Fibroblast of lung (primary cell): ENCODE data around the gene TMEM151B. TPM values are rescaled to one million over a fixed set of nuclear protein-coding genes. Genes with fewer than 3 reads are reported as not detected.
A peak's percentile ranks its signal among the peaks of the same experiment; 100 is the strongest.

Experiments
- DNase-seq, 2 donors: peaks; one replicate each; pipeline versions ENCODE4 v3.0.0 to v3.0.0-alpha.2; 2010; ENCODE audit warnings: low read depth in 2 of 2
- H2AFZ ChIP-seq: 2 replicates; pipeline ENCODE4 v1.5.1; 2012; ENCODE audit warnings: low read length, control low read depth, inconsistent platforms
- H3K27ac ChIP-seq: 2 replicates; pipeline ENCODE4 v1.5.1; 2011; ENCODE audit warnings: low read length, control low read depth; ENCODE audit not compliant: insufficient read depth
- H3K27me3 ChIP-seq: 2 replicates; pipeline ENCODE4 v1.5.1; 2011; ENCODE audit warnings: mild to moderate bottlenecking, low read length; ENCODE audit not compliant: control insufficient read depth, insufficient read depth
- H3K36me3 ChIP-seq: 2 replicates; pipeline ENCODE4 v1.5.1; 2011; ENCODE audit warnings: low read length; ENCODE audit not compliant: control insufficient read depth, insufficient read depth
- H3K4me1 ChIP-seq: 2 replicates; pipeline ENCODE4 v1.5.1; 2011; ENCODE audit warnings: low read length; ENCODE audit not compliant: control insufficient read depth, insufficient read depth; ENCODE audit errors: extremely low read depth
- H3K4me2 ChIP-seq: 2 replicates; pipeline ENCODE4 v1.5.1; 2011; ENCODE audit warnings: low read length, control low read depth; ENCODE audit not compliant: insufficient read depth; ENCODE audit errors: extremely low read depth
- H3K4me3 ChIP-seq, 4 experiments: fragments of 200-600 bp in 1 of 4; sonication (generic) in 1 of 4; replicated peaks in 1 of 4; 2 replicates each; pipeline ENCODE4 v1.5.1; 2011 to 2016; ENCODE audit warnings: low read length in 4 of 4, low read depth in 3 of 4, mild to moderate bottlenecking in 3 of 4, control low read depth in 2 of 4, inconsistent platforms in 1 of 4, mixed read lengths in 1 of 4; ENCODE audit not compliant: insufficient read depth in 1 of 4; ENCODE audit errors: control extremely low read depth in 1 of 4
- H3K79me2 ChIP-seq: 2 replicates; pipeline ENCODE4 v1.5.1; 2012; ENCODE audit warnings: mild to moderate bottlenecking, low read length, inconsistent platforms; ENCODE audit not compliant: control insufficient read depth, insufficient read depth
- H3K9ac ChIP-seq: 2 replicates; pipeline ENCODE4 v1.5.1; 2011; ENCODE audit warnings: mild to moderate bottlenecking, low read length, control low read depth; ENCODE audit not compliant: insufficient read depth
- H3K9me3 ChIP-seq: 2 replicates; pipeline ENCODE4 v1.5.1; 2012; ENCODE audit warnings: low read depth, low read length; ENCODE audit not compliant: control insufficient read depth, insufficient read depth
- H4K20me1 ChIP-seq: 2 replicates; pipeline ENCODE4 v1.5.1; 2011; ENCODE audit warnings: low read length; ENCODE audit not compliant: control insufficient read depth, insufficient read depth; ENCODE audit errors: extremely low read depth
- CTCF ChIP-seq, 2 donors: IDR thresholded peaks in 1 of 2; conservative IDR thresholded peaks in 1 of 2; 1 replicate in 1 of 2; 2 replicates in 1 of 2; pipeline ENCODE4 v1.5.1; 2011 to 2012; ENCODE audit warnings: low read length in 2 of 2, control low read depth in 1 of 2, inconsistent platforms in 1 of 2, low read depth in 1 of 2, mild to moderate bottlenecking in 1 of 2
- EZH2 ChIP-seq: IDR thresholded peaks from 2 replicates; pipeline ENCODE4 v1.5.1; 2012; ENCODE audit warnings: low read length, control low read depth, mild to moderate bottlenecking; ENCODE audit errors: missing control alignments
- polyA plus RNA-seq, 2 donors: library from polyadenylated mRNA; depleted of rRNA in 1 of 2; stranded (reverse) in 1 of 2; unstranded in 1 of 2; fragments of >200 nt; gene quantifications; 2 replicates each; pipeline ENCODE4 v1.2.1, GENCODE V29; 2011 to 2012; ENCODE audit warnings: missing spikeins in 1 of 2
- total RNA-seq: library from RNA; depleted of rRNA; stranded (reverse); fragments of >200 nt; gene quantifications from 2 replicates; pipeline ENCODE4 v1.2.1, GENCODE V29; 2014

Gene TMEM151B
- total and polyA plus RNA-seq, 2 donors (not counting 1 experiment from before 2014, with no cell fraction given): under 0.01 TPM; not detected in 1

GRCh38 chr6:44339301-44339700, 69.1 kb downstream of the TMEM151B start:
- TF ChIP-seq CTCF (conservative IDR thresholded peaks at IDR 0.05 in 1 of 2, IDR thresholded peaks at IDR 0.05 in 1 of 2; ENCODE audit: low read depth in 1 of 2, low read length in 2 of 2) (no peak), EZH2 (no peak)
- Histone ChIP-seq H3K4me3 (no peak overlapping the region), H3K9me3 (no peaks in the 10 kb centered on the region), H3K9ac (no peak overlapping the region), H3K4me1 (no peaks in the 10 kb centered on the region), H3K36me3 (no peaks in the 10 kb centered on the region), H4K20me1 (no peaks in the 10 kb centered on the region), H3K27ac (no peak overlapping the region), H3K27me3 (peaks cover 45% of the 10 kb centered on the region), H3K79me2 (no peaks in the 10 kb centered on the region), H2AFZ (no peak overlapping the region), H3K4me2 (no peak overlapping the region)
- DNase-seq: no peak

GRCh38 chr6:44339763-44340625, 69.7 kb downstream of the TMEM151B start:
- no peak overlapping the region for H3K4me2 ChIP-seq
- no peaks in the 10 kb centered on the region for H3K79me2 ChIP-seq
- no peak overlapping the region for H3K4me3 ChIP-seq
- H3K27ac ChIP-seq: no peak overlapping the region
- no peaks in the 10 kb centered on the region for H3K4me1 ChIP-seq
- peaks cover 47% of the 10 kb centered on the region for H3K27me3 ChIP-seq
- H4K20me1 ChIP-seq: no peaks in the 10 kb centered on the region
- no peak overlapping the region for H2AFZ ChIP-seq
- H3K36me3 ChIP-seq: no peaks in the 10 kb centered on the region
- no peak overlapping the region for H3K9ac ChIP-seq
- peak in 1 of 2 donors; percentile 26 for DNase-seq
- no peaks in the 10 kb centered on the region for H3K9me3 ChIP-seq
- TF ChIP-seq EZH2 (no peak), CTCF (conservative IDR thresholded peaks at IDR 0.05 in 1 of 2, IDR thresholded peaks at IDR 0.05 in 1 of 2; ENCODE audit: low read depth in 1 of 2, low read length in 2 of 2) (no peak)

GRCh38 chr6:44341095-44341890, 71.0 kb downstream of the TMEM151B start:
- Histone ChIP-seq H2AFZ (no peak overlapping the region), H3K4me1 (no peaks in the 10 kb centered on the region), H3K36me3 (no peaks in the 10 kb centered on the region), H3K4me3 (no peak overlapping the region), H3K79me2 (no peaks in the 10 kb centered on the region), H3K9ac (no peak overlapping the region), H3K27me3 (peaks cover 51% of the 10 kb centered on the region), H3K27ac (no peak overlapping the region), H4K20me1 (no peaks in the 10 kb centered on the region), H3K9me3 (no peaks in the 10 kb centered on the region), H3K4me2 (no peak overlapping the region)
- no peak for DNase-seq
- no peak for TF ChIP-seq CTCF (conservative IDR thresholded peaks at IDR 0.05 in 1 of 2, IDR thresholded peaks at IDR 0.05 in 1 of 2; ENCODE audit: low read depth in 1 of 2, low read length in 2 of 2)
- TF ChIP-seq EZH2: no peak
